ENCODE results near the gene FAM187B. TPM values are rescaled to one million over a fixed set of nuclear protein-coding genes. Genes with fewer than 3 reads are reported as not detected.

Gene FAM187B
- polyA plus RNA-seq, 1 of the 3 experiments (the other 2 are of a cell fraction), result not detected

- TF ChIP-seq REST (IDR thresholded peaks at IDR 0.05; ENCODE audit: low read depth, low read length) (no peak), PBX3 (IDR thresholded peaks at IDR 0.05) (peak; percentile 79), SIN3A (IDR thresholded peaks at IDR 0.05; ENCODE audit: borderline replicate concordance, low read depth, low read length) (no peak; the same call in 1 of the 2 replicates), NRF1 (IDR thresholded peaks at IDR 0.05; ENCODE audit: low read depth, low read length) (no peak), RAD21 (IDR thresholded peaks at IDR 0.05; ENCODE audit: low read length) (no peak), ZBTB33 (IDR thresholded peaks at IDR 0.05; ENCODE audit: borderline replicate concordance, low read depth) (no peak), MXI1 (IDR thresholded peaks at IDR 0.05; ENCODE audit: low read depth, low read length) (peak; percentile 46), NFIC (IDR thresholded peaks at IDR 0.05; ENCODE audit: borderline replicate concordance) (peak; percentile 95), FOSL2 (IDR thresholded peaks at IDR 0.05; ENCODE audit: borderline replicate concordance, low read depth) (peak; percentile 9; the same call in 1 of the 2 replicates), GABPA (IDR thresholded peaks at IDR 0.05; ENCODE audit: low read depth) (no peak), USF2 (IDR thresholded peaks at IDR 0.05; ENCODE audit: borderline replicate concordance, low read depth, low read length) (no peak), MEF2A (IDR thresholded peaks at IDR 0.05; ENCODE audit: borderline replicate concordance, low read depth) (peak; percentile 95), GATA2 (CRISPR knock-in tag; IDR thresholded peaks at IDR 0.05) (no peak), JUND (IDR thresholded peaks at IDR 0.05) (peak; percentile 18; the same call in 1 of the 2 replicates), CHD2 (IDR thresholded peaks at IDR 0.05; ENCODE audit: low read length, partially characterized antibody) (peak; percentile 21), FOXJ3 (CRISPR knock-in tag; IDR thresholded peaks at IDR 0.05) (no peak), RFX5 (IDR thresholded peaks at IDR 0.05; ENCODE audit: low read length) (no peak)
- TF ChIP-seq, protein P1, sequence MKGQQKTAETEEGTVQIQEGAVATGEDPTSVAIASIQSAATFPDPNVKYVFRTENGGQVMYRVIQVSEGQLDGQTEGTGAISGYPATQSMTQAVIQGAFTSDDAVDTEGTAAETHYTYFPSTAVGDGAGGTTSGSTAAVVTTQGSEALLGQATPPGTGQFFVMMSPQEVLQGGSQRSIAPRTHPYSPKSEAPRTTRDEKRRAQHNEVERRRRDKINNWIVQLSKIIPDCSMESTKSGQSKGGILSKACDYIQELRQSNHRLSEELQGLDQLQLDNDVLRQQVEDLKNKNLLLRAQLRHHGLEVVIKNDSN (IDR thresholded peaks at IDR 0.05; ENCODE audit: borderline replicate concordance, low read depth), result peak; percentile 74; the same call in 1 of the 2 replicates
- TF ChIP-seq, protein P2, sequence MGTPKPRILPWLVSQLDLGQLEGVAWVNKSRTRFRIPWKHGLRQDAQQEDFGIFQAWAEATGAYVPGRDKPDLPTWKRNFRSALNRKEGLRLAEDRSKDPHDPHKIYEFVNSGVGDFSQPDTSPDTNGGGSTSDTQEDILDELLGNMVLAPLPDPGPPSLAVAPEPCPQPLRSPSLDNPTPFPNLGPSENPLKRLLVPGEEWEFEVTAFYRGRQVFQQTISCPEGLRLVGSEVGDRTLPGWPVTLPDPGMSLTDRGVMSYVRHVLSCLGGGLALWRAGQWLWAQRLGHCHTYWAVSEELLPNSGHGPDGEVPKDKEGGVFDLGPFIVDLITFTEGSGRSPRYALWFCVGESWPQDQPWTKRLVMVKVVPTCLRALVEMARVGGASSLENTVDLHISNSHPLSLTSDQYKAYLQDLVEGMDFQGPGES (IDR thresholded peaks at IDR 0.05; ENCODE audit: low read depth, low read length), result no peak
Measured at GRCh38 chr19:35213663-35214632, 14.6 kb downstream of the FAM187B start (continued).
